GM19463 (cell line): ENCODE measurements around the gene CTRL.
"Not testable (repeated sequence)": the region's sequence is repeated elsewhere in the genome, so short reads cannot be mapped to it uniquely, and the experiment has no call there.

Source experiments
- ATAC-seq: cut with Tn5 transposase; IDR thresholded peaks from one replicate; pipeline ENCODE4 v1.9.1; 2021; ENCODE audit warnings: mild to moderate bottlenecking, moderate library complexity; ENCODE audit not compliant: unreplicated experiment

Gene CTRL

DNA sequence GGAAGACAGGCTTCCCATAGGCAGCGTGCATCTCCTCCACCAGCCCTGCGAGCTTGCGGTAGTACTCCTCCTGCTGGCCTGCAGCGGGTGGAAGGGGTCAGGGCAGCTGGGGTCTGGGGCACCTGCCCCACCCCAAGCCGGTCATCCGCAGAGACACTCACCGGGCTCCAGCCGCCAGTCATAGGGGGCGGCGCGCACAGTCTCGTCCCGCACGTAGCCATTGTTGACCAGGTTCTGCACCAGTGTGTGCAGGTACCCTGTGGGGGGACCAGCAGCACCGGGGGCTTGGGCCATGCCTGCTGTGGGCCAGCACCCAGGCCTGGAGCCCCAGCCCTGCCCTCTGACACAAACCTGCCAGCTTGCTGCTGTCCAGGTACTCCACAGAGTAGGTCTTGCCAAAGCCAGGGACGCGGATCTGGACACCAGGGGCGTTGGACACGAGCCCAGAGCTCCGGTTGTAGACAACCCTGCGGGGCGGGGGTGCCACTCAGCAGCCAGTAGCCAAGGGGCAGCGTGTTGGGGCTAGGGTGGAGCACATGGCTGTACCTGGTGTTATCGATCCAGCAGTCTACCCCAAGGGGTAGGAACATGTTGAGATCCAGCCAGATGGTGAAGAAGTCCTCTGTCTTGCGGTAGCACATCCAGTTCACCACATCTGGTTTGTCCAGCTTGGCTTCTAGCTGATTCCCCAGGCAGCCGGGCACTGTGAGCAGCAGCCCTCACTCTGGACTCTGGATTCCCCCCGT is 11.0 kb upstream of the CTRL start:
- no peak for ATAC-seq

DNA sequence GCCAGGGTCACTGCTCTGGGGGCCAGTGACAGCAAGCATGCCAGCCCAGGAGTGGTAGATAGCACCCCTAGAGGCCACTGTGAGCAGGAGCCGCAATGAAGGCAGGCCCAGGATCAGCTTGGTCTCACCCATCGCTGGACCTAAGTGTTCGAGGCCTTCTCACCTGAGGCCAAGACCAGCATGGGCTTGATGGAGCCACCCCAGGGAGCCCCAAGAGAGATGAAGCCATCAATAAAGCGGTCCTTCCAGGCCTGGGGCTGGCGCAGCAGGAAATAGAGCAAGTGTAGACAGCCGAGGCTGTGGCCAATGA is 10.5 kb upstream of the CTRL start:
- ATAC-seq, result no peak

DNA sequence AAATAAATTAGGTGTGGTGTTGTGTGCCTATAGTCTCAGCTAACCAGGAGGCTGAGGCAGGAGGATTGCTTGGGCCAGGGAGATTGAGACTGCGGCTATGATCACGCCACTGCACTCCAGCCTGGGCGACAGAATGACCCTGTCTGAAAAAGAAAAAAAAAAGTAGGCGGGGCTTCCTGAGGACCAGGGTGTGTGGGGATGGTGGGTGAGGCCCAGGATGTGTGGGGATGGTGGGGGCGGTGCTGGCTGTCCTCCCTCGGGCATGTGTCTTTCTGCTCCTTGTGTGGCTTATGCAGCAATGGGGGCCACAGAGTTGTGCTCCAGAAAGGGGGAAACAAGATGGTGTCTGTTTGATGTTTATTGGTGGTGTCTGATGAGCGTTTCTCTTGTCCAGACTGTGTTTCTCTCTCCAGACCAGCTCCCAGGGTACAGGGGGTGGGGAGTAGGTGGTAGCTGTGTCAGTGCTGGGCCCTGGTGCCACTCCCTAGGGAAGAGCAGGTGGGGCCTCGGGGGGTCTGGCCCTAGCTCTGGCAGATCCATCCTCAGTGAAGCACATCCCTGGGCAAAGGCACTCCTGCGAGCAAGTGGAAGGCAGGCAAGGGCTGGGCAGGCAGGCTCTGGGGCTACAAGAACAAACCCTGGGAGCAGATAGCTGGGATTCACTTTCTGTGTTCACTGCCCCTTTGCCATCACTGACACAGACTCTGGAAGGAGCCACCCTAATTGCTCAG is 10.0 kb upstream of the CTRL start:
- ATAC-seq, result no peak

DNA sequence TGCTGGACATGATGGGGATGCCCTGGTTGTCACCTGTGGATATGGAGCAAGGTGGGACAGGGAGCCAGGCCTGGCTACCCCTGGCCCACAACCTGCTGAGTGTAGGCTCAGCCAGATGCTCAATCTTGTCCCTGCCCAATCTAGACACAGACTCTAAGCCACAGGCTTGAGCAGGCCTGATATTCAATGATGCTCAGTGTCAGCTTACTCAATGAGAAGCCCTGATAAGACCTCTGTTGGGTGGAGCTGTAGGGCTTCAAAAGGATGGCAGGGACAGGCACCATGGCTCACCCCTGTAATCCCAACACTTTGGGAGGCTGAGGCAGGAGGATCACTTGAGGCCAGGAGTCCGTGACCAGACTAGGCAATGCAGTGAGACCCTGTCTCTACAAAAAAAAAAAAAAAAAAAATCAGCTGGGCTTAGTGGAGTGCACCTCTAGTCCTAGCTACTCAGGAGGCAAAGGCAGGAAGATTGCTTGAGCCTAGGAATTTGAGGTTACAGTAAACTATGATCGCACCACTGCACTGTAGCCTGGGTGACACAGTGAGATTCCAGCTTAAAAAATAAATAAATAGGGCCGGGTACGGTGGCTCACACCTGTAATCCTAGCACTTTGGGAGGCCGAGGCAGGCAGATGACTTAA is 8.9 kb upstream of the CTRL start:
- ATAC-seq, result no peak

DNA sequence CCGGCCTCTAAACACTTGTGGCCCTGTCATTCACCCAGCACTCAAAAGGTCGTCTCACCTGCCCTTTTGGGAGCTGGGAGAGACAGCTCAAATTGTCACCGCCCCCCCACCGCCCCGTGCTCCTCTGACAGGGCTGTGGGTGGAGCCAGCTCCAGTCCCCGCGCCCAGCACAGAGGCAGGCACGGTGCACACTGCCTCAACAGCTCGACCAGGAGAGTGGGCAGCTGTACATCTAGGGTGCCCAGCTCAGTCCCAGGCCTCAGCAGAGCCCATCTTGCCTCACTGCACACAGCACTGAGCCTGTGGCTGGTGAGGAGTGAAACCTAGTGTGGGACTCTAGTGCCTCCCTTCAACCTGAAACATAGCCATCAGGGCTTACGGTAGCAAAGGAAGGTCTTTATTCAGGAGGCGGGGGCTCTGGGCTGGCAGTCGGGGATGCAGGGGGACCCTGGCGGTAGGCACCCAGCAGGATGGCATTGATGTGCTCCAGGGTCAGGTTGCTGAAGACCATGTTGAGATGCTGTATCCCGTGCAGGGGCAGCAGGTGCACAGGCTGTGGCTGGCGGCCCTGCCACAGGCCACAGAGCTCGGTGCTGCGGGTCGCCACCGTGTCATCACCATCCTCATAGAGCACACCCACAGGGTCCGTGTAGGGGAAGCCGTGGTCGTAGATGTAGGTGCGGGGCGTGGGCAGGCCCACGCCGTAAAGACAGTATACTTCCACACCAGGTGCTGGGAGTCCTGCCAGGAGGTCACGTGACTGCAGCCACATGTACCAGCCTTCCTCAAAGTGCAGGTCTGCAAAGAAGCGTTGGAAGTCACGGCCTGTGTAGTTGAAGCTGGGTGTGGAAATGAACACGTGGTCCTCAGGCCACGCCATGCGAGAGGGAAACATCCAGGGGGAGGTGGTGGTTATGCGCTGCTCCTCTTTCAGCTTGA is 8.1 kb upstream of the CTRL start:
- ATAC-seq, result no peak

DNA sequence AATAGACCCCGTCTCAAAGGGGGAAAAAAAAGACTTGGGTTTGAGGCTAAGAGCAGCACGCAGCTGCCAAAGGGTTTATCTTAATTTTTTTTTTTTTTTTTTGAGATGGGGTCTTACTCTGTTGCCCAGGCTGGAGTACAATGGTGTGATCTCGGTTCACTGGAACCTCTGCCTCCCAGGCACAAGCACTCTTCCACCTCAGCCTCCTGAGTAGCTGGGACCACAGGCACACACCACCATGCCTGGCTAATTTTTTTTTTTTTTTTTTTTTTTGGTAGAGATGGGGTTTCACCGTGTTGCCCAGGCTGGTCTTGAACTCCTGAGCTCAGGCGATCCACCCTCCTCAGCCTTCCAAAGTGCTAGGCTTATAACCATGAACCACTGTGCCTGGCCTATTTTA is 6.1 kb upstream of the CTRL start:
- not testable (repeated sequence) for ATAC-seq

DNA sequence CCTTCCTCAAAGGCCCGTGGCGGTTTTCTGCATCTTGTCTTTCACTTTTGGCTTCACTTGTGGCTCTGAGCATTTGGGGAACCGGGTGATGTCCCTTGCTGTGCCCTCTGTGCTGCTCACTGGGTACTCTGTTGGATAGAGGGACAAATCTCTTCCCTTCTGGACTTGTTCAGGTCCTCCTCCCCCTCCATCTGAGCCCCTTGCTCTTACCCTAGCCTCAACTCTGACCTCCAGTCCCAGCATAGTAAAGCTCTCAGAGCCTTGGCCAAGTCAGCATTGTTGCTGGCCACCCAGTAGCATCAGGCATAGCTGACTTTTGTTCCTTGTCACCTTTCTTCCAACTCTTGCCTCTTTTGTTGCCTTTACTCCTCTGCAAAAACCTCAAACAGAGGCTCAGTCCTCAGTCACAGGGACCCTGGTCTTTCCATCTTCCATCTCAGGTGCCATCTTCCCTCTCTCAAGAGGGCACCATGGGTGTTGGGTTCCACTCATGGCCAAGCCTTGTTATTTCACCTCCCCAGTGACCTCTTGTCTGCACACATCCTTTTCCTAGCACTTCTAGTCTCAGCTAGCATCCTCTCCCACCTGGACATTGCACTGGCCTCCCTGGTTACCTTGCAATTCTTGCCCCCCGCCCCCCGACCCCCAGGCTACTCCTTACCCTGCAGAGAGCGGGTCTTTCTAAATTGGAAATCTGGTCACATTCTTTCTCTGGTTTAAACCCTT is 5.4 kb upstream of the CTRL start:
- ATAC-seq, result peak; percentile 51

DNA sequence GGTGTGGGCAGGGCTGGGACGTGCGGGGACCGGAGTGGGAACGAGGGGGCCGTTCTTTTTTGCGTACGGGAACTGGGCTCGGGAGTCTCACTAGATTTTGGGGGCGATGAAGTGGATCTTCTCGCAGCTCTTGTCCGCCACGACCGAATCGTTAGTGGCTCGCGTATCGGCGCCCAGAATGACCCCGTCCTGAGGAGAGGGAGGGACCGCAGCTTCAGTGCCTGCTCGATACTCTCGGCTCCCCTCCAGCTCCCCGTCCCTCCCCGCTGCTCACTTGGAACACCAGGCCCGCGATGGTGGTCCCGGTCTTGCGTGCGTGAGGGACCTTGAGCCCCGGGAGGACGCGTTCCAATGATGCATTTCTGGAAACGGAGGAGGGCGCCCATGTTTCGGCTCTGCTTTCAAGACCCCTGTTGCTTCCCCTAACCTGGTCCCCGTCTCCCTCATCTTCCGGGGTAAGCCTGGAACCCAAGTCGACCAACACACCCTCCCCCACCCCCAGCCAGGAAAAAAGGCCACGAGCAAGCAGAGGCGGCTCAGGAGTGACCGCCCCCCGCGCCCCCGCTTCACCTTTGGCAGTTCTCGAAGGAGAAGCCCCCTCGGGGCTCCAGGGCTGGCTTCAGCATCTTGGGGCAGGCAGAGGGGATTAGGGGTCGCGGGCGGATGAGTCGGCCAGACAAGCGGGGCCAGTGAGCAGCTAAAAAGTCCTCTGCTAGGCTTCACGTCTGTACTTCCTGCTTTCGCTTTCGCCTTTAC is 4.6 kb upstream of the CTRL start, which contains the start of gene PSMB10:
TSS of gene PSMB10 (minus strand) at position 727 of the 756 bp plus-strand sequence. CDS start at position 626, 101 bp downstream.
- no peak for ATAC-seq

DNA sequence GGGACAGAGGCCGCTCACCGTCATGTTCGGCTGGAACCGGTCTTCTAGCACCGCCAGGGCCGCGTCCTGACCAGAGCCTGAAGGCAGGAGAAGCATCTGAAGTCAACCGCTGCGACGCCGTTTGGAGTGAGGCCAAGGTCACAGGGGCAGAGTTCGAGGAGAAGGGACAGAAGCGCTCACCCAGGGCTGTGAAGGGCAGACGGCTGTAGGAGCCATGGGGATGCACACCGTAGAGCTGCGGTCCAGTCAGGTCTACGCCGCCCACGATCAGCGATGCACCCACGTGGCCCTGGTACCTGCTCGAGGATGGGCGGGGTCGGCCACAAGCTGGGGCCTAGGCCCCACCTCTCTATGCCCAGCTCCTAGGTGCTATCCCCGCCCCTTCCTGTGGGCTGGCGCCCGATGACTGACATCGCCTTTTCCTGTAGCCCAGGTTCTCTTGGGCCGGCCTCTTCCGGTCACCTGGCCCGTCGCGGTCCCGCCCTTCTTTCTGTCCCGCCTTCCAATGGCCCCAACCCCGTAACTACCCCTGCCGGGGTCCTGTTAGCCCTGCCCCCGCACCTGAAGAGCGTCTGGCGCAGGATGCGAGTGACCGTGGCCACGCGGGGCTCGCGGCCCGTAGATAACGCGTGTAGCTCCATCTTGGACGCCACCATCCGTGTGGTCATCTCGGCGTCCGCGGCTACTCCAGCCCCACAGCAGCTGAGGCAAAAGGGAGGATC is 3.9 kb upstream of the CTRL start:
- ATAC-seq, result peak; percentile 92

DNA sequence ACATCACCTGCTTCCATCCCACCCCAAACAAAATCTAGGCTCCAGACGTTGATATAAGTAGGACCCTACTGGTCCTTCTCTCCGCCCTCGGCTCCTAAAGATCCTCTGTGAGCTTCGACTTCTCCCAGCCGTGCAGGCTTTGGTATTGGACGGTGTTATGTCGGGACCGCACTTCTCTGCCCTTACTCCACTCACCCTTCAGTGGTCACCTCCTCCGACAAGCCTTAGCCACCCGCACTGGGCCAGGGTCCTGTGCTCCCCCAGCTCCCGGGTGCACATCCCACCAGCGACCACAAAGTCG is 3.4 kb upstream of the CTRL start:
- no peak for ATAC-seq

DNA sequence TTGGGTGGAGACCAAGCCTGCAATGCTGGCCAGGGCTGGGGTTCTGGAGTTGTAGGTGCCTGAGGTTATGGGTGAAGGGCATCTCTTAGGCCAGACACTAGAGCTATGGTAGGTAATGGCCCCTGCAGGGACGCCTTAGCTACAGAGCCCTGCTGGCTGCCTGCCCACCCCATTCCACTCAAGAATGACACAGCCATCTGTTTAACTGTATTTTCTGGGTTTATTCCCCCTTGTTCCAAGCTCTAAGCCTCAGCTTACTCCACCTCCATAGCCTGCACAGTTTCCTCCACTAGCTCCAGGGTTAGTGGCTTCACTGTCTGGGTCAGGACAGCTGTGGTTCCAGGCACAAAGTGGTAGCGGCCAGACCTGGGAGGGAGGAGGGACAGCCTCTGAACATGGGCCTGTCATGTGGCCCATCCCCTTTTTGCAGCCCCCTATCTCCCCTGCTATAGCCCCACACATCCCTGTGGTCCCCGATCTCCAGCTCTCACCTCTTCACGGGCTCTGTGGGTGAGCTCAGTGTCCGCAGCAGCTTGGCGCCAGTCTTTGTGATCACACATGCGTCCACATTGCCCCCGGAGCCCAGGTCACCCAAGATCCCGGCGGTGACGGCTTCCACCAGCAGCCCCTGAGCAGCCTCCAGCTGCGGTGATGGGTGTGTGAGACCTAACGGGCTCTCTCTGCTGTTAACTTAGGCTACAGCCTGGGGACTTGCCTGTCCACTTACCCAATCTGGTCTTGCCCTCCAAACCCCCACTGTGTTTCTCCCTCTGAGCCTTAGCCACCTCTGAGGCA is 2.8 kb upstream of the CTRL start:
- ATAC-seq, result no peak

DNA sequence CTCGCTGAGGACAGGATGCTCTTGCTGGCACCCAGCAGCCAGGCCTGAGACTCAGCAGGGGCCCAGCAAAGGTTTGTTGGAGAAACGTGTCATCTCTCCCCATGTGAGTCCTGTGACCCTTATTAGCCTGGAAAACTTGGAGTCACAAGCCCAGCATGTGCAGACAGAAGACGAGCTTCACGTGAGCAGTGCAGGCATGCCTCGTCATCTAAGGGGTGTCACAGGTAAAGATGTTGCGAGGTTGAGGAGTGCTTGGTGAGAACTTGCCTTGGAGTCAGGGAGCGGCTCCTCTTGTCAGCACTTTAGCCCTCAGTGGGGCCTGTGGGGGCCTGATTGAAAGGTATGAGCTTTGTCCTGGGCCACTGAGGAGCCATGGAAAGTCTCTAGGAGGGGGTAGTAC is 2.1 kb upstream of the CTRL start:
- ATAC-seq, result no peak

DNA sequence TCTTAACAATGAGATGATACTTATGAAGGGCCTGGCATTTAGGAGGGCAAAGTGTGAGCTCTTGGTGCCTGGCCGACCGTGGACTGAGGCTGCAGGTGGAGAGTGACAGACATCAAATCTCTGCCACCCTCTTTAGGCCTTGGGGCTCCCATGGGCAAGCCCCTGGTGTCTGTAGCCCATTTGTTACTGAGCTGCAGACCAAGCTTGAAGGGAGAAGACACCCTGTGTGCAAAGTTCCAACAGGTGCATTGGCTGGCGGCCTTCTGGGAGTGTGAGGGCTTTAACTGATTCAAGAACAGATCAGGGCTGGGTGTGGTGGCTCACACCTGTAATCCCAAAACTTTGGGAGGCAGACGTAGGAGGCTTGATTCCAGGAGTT is 789 bp upstream of the CTRL start:
- ATAC-seq, result no peak

DNA sequence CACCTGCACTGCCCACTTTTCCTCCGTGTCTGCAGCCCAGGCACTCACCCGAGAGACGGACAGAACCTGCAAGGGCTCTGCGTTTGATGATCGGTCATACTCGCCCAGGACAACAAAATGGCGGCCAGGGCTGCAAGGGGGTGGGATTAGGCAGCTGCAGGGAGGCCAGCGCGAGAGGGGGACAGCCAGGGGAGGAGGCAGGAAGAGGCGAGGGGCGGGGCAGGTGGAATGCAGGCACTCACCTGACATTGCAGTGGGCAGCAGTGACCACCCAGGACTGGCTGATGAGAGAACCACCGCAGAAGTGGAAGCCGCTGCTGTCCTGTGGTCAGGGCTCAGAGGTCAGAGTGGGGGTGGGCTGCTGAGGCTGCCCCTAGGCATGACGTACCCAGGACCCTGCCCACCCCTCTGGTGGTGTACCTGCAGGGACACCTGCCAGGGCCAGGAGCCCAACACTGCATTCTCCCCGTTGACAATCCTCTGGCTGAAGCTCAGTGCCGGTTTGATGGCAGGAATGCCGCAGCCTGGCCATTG is 917 bp downstream of the CTRL start:
- no peak for ATAC-seq

DNA sequence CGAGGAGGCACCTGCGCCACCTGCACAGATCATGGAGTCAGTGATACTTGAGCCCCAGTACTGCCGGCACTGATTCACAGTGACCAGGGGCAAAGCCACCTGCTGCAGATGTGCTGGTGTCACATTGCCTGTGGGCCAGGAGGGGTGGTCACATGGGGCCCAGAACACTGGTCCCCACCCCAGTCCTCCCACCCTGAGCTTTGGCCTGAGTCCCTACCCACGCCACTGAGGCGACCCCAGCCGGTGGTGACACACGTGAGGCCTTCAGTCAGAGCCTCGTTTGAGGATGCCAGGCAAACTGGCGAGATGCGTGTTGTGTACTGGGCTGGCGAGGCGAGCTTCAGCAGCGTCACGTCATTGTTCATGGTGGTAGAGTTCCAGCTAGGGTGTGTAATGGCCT is 1.5 kb downstream of the CTRL start:
- no peak for ATAC-seq

DNA sequence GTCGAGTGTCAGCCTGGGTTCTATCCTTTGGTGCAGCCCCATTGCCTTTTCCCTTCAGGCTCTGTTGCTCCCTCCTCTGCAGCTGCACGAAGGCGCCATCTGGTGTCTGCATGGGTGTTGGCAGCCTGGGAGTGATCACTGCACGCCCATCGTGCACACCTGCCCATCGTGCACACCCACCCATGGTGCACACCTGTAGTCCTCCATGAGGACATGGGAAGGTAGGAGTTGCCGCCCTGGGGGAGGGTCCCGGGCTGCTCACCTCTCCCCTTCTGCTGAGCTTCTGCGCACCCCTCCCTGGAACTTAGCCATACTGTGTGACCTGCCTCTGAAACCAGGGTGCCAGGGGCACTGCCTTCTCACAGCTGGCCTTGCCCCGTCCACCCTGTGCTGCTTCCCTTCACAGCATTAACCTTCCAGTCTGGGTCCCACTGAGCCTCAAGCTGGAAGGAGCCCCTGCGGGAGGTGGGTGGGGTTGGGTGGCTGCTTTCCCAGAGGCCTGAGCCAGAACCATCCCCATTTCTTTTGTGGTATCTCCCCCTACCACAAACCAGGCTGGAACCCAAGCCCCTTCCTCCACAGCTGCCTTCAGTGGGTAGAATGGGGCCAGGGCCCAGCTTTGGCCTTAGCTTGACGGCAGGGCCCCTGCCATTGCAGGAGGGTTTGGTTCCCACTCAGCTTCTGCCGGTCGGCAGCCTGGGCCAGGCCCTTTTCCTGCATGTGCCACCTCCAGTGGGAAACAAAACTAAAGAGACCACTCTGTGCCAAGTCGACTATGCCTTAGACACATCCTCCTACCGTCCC is 2.9 kb downstream of the CTRL start:
- no peak for ATAC-seq

DNA sequence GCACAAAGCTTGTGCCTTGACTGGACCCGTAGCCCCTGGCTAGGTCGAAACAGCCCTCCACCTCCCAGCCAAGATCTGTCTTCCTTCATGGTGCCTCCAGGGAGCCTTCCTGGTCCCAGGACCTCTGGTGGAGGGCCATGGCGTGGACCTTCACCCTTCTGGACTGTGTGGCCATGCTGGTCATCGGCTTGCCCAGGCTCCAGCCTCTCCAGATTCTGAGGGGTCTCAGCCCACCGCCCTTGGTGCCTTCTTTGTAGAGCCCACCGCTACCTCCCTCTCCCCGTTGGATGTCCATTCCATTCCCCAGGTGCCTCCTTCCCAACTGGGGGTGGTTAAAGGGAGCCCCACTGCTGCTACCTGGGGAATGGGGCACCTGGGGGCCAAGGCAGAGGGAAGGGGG is 3.5 kb downstream of the CTRL start:
- no peak for ATAC-seq
